GM19463 (cell line): ENCODE results near the gene TAF8.

Experiments used
- ATAC-seq: cut with Tn5 transposase; IDR thresholded peaks from one replicate; pipeline ENCODE4 v1.9.1; 2021; ENCODE audit warnings: mild to moderate bottlenecking, moderate library complexity; ENCODE audit not compliant: unreplicated experiment

Gene TAF8

GRCh38 chr6:42120895-42121865 is 70.9 kb downstream of the TAF8 start:
- ATAC-seq, result no peak

DNA sequence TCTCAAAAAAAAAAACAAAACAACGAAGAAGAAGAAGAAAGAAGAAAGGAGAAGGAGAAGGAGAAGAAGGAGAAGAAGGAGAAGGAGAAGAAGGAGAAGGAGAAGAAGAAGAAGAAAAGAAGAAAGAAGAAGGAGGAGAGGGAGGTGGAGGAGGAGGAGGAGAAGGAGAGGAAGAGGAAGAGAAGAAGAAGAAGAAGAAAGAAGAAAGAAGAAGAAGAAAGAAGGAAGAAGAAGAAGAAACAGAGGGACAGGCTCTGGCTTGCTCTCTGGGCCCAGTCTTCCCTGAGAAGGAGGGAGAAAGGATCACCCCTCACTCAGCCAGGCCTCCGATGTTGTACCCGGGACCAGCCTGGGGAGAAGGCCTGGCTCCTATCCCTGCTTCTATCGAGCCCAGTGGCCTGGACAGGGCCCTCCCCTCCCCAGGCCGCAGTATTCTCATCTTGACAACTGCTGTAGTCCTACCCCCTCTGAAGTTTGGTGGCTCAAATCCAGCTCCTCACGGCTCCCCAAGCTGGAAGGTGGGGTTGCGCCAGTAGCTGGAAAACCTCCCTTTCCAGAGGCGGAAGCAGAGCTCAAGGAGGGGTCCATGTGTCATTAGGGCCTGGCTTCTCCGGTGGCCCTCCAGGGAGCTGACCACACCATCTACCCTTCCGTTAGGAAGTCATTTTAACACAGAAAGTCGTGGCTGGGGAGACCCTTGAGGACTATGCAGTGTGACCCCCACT is 73.2 kb downstream of the TAF8 start:
- ATAC-seq, result no peak

- ATAC-seq, result no peak
Measured at GRCh38 chr6:42124223-42124836, 74.0 kb downstream of the TAF8 start.

DNA sequence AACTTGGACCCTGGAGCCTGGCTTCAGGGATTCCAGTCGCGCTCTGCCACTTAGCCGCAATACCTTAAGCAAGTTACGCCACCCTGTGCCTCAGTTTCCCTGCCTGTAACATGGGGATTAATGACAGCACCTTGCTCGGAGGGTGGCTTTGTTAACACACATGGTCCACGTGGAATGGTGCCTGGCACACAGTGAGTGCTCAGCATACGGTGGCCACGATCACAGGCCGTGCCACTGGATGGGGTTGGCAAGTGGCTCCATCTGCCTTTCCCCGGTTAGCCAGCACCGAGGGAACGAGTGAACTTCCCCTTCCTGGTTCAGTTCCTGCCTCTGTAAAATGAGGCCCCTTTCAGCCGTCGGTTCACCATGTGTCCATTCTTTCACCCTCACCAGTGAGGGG is 74.9 kb downstream of the TAF8 start:
- no peak for ATAC-seq

GRCh38 chr6:42125663-42126062 is 75.3 kb downstream of the TAF8 start:
- ATAC-seq, result no peak

DNA sequence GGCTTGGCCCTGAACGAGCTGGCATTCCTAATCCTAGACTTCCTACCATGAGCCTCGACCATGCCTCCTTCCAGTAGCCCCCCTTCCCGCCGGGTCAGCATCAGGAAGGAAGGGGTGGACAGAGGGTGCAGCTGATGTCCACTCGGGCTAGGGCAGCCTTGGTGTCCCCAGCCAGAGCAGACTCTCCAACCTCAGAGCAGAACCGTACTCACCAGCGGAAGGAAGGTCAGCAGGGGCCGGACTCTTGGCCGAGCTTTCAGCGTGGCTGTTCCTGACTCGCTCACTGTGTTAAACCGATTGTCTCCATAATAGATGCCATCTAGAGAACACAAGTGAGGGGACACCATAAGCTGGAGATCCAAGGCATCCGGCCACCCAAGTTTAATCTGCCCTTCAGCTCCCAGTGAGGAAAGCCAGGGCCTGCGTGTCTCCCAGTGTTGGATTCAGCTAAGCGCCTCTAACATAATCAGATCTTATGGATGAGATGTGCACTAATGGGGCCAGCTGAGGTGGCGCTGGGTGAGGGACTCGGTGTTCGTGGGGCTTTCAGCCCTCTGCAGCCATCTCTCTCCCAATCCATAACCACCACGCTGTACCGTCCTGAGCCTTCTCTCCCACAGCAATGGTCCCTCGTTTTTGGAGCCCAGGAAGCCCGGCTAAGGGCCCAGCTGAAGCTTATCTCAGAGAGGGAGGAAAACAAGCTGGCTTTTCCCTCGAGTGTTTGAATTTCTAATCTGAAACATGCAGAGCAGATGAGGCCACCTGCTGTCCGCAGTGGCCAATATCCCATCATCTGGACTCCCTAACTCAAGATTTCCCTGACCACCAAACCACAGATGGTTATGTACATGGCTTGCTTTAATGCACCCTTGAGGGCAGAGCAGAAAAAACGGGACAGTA is 78.4 kb downstream of the TAF8 start:
- ATAC-seq, result no peak

- ATAC-seq, result no peak
Measured at GRCh38 chr6:42129360-42129676, 79.0 kb downstream of the TAF8 start.

- ATAC-seq, result no peak
Measured at GRCh38 chr6:42131531-42131930, 81.2 kb downstream of the TAF8 start.

DNA sequence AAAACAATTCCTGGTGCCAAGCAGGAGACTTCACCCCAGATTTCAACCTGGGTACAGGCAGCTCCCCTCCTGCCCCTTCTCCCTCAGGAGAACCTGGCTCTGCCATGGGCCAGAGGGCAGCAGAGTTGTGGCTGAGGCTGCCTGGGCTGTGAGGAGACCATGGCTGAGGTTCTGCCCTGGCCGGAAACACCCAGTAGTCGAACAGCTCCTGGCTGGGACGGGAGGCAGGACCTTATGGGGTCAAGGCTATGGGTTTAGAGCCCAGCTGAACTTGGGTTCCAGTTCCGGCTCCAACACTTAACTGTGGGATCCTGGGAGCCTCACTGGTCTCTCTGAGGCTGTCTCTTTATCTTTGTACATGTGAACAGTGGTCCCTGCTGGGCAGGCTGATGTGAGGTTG is 83.6 kb downstream of the TAF8 start:
- ATAC-seq, result no peak

DNA sequence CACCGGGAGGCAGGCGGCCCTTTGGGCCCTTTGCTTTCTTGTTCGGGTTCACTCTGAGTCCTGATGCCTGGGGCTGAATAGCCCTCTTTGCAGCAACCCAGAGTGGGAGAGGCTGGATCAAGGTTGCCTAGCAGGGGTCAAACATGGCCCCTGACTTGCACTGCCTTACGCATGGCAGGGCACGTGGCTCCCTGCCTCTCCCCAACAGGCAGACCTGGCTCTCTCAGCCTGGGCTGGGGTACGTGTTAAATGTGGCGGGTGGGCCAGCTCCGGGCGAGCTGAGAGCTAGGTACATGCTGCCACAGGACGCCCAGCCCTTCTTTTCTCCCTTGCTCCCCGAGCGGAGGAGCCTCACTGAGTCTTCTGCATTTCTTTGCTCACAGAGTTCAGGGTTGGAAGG is 84.8 kb downstream of the TAF8 start:
- ATAC-seq, result no peak

- no peak for ATAC-seq
Measured at GRCh38 chr6:42135722-42136121, 85.4 kb downstream of the TAF8 start.

- ATAC-seq, result peak; percentile 41
Measured at GRCh38 chr6:42136508-42137193, 86.3 kb downstream of the TAF8 start.
